Adipocyte (in vitro differentiated cells): ENCODE measurements around the gene FAM180A.

ENCODE experiments used
- DNase-seq: peaks from one replicate; pipeline ENCODE4 v3.0.0-alpha.2; 2015; ENCODE audit warnings: low read depth
- H3K27me3 ChIP-seq: replicated peaks from 2 replicates; pipeline ENCODE4 v1.7.0; 2013; ENCODE audit warnings: mild to moderate bottlenecking, low read length, moderate library complexity; ENCODE audit not compliant: control insufficient read depth, insufficient read depth
- H3K36me3 ChIP-seq: 2 replicates; pipeline ENCODE4 v1.7.0; 2013; ENCODE audit warnings: low read length, mild to moderate bottlenecking, moderate library complexity; ENCODE audit not compliant: control insufficient read depth, insufficient read depth, severe bottlenecking
- H3K4me1 ChIP-seq: 2 replicates; pipeline ENCODE4 v1.7.0; 2013; ENCODE audit warnings: mild to moderate bottlenecking, low read length, moderate library complexity; ENCODE audit not compliant: control insufficient read depth, insufficient read depth
- H3K4me3 ChIP-seq: 2 replicates; pipeline ENCODE4 v1.7.0; 2013; ENCODE audit warnings: mild to moderate bottlenecking, low read length, moderate library complexity
- H3K9ac ChIP-seq: 2 replicates; pipeline ENCODE4 v1.7.0; 2013; ENCODE audit warnings: mild to moderate bottlenecking, low read length, moderate library complexity
- H3K9me3 ChIP-seq: 2 replicates; pipeline ENCODE4 v1.7.0; 2013; ENCODE audit warnings: mild to moderate bottlenecking, low read length, moderate library complexity; ENCODE audit not compliant: control insufficient read depth

The FAM180A gene

DNA sequence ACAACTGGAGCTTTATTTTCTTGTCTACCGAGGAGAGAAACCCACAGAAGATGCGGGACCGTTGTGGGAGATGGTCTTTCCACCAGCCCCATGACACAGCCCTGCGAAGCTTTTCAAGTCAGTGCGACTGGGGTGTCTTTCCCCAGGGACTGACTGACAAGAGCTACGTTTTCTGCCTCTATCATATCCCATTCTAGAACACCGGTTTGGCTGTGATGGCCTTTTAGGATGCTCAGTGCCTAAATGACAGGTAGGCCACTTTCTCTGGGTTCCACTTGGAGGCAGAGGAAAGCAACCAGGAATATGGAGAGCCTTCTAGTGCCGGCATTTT lies 37.5 kb downstream of the FAM180A start:
- H3K36me3 ChIP-seq = no peaks in the 10 kb centered on the region
- H3K9ac ChIP-seq = no peak overlapping the region
- no peaks in the 10 kb centered on the region for H3K9me3 ChIP-seq
- H3K4me3 ChIP-seq = no peak overlapping the region
- DNase-seq = no peak
- H3K27me3 ChIP-seq = no peaks in the 10 kb centered on the region
- H3K4me1 ChIP-seq = peaks cover 5% of the 10 kb centered on the region

DNA sequence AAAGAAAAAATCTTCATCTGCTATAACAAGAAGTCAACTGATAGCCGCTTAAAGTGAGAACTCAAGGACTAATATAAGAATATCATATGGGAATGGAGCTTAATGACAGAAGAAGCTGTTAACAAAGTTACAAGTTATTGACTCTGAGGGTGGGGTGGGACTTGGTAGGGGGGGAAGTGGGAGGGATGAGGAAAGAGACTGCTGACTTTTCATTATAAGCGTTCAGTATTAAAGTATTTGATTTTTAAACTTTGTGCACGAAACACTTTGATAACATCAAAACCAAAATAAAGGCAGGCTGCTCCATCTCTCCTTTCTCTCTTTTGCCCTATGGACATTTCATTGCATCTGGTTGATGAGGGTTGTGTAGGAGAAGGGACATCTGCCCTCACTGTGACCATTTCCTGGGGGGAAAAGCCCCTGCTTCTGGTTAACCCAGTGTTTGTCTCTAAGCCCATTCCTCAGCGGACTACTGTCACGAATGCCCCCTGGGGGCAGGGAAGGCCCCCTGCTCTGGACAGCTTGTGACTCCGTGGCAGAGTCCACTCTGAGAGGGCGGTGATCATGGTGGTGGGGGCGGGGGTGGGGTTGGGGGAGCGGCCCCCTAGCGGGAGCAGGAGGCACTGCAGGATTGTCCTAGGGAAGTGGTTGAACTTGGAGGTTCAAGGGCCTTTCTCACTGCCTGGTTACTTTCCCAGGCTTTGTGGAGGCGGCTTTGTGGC lies 38.0 kb downstream of the FAM180A start:
- no peak for DNase-seq
- no peaks in the 10 kb centered on the region for H3K9me3 ChIP-seq
- no peaks in the 10 kb centered on the region for H3K27me3 ChIP-seq
- no peak overlapping the region for H3K9ac ChIP-seq
- no peaks in the 10 kb centered on the region for H3K36me3 ChIP-seq
- peaks cover 5% of the 10 kb centered on the region for H3K4me1 ChIP-seq
- no peak overlapping the region for H3K4me3 ChIP-seq

GRCh38 chr7:135709508-135709907 lies 39.1 kb downstream of the FAM180A start:
- Histone ChIP-seq H3K4me1 (peaks cover 5% of the 10 kb centered on the region), H3K27me3 (no peaks in the 10 kb centered on the region), H3K4me3 (no peak overlapping the region), H3K36me3 (no peaks in the 10 kb centered on the region), H3K9ac (no peak overlapping the region), H3K9me3 (no peaks in the 10 kb centered on the region)
- peak; percentile 39 for DNase-seq

- no peaks in the 10 kb centered on the region for H3K9me3 ChIP-seq
- H3K36me3 ChIP-seq = no peaks in the 10 kb centered on the region
- no peaks in the 10 kb centered on the region for H3K4me1 ChIP-seq
- H3K4me3 ChIP-seq = no peak overlapping the region
- H3K9ac ChIP-seq = no peak overlapping the region
- H3K27me3 ChIP-seq = no peaks in the 10 kb centered on the region
- no peak for DNase-seq
Measured at GRCh38 chr7:135708041-135708440, 40.6 kb downstream of the FAM180A start.

GRCh38 chr7:135707570-135707966 lies 41.0 kb downstream of the FAM180A start:
- no peaks in the 10 kb centered on the region for H3K4me1 ChIP-seq
- H3K9ac ChIP-seq = no peak overlapping the region
- no peak for DNase-seq
- no peaks in the 10 kb centered on the region for H3K9me3 ChIP-seq
- no peak overlapping the region for H3K4me3 ChIP-seq
- H3K27me3 ChIP-seq = no peaks in the 10 kb centered on the region
- no peaks in the 10 kb centered on the region for H3K36me3 ChIP-seq

DNA sequence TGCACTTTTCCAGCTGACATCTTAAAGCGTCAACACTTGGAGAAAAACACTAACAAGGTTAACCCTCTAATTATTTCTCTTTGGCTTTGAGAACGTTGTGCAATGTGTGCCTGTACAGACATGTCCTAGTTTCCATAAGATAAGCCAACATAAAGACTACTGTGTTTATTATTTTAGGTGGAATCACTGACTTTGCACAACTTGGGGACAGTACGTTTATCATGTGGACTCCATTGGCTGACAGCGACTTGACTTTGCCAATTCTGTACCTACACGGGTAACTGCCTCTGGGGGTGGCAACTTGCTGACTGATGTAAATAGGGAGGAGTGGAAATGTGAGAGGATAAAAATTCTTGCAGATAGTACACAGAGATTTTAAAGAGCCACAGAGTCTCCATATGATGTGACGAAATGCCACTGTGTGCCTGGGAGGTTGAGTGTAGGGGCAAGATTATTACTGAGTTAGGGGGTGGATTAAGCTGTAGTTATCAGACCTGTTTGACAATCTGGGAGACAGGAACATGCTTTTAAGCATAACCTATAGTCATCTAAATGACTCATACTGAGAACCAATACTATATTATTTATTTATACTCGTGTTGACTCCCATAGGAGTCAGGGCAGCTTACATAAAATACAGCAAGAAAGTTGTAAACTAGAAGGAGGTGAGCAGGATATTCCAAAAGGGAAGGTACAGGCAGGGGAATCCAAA lies 41.6 kb downstream of the FAM180A start:
- Histone ChIP-seq H3K9me3 (no peaks in the 10 kb centered on the region), H3K4me1 (no peaks in the 10 kb centered on the region), H3K27me3 (no peaks in the 10 kb centered on the region), H3K9ac (no peak overlapping the region), H3K36me3 (no peaks in the 10 kb centered on the region), H3K4me3 (no peak overlapping the region)
- DNase-seq = no peak

DNA sequence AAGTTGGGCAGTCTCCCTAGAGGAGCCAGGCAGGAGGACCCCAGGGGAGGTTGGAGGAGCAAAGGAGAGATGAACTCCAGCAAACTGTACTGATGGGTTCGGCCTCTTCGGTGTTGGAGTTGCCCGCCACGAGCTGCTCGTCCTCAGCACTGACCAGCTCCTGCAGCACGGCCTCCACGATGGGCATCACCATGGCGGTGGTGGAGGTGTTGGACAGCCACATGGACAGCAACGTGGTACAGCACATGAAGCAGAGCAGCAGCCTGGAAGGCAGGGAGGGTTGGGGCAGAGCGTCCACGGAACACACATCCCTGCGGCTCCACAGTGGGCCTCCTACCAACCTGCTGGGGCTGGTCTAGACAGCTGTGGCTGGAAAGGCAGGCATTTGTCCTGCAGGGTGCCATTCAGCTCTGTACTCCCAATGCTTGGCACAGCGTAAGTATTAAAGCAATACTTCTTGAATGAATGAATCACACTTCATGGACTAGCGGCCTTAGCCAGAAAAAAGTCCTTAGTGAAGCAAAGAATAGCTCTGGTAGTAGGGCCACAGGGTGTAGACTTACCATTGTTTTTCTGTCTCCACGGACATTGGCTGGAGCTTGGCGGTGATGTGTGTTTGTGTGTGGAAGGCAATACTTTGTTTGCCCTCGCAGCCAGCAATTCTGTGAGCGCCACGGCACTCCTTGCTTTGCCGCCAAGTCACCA lies 42.4 kb downstream of the FAM180A start:
- Histone ChIP-seq H3K27me3 (no peaks in the 10 kb centered on the region), H3K4me1 (no peaks in the 10 kb centered on the region), H3K36me3 (no peaks in the 10 kb centered on the region), H3K9me3 (no peaks in the 10 kb centered on the region), H3K9ac (no peak overlapping the region), H3K4me3 (no peak overlapping the region)
- DNase-seq = no peak

- no peak overlapping the region for H3K4me3 ChIP-seq
- H3K27me3 ChIP-seq = no peaks in the 10 kb centered on the region
- no peaks in the 10 kb centered on the region for H3K4me1 ChIP-seq
- no peaks in the 10 kb centered on the region for H3K9me3 ChIP-seq
- H3K9ac ChIP-seq = no peak overlapping the region
- H3K36me3 ChIP-seq = no peaks in the 10 kb centered on the region
- DNase-seq = no peak
Measured at GRCh38 chr7:135704698-135705097, 43.9 kb downstream of the FAM180A start.

- no peaks in the 10 kb centered on the region for H3K27me3 ChIP-seq
- H3K9me3 ChIP-seq = no peaks in the 10 kb centered on the region
- no peak for DNase-seq
- H3K9ac ChIP-seq = no peak overlapping the region
- H3K4me1 ChIP-seq = no peaks in the 10 kb centered on the region
- no peak overlapping the region for H3K4me3 ChIP-seq
- no peaks in the 10 kb centered on the region for H3K36me3 ChIP-seq
Measured at GRCh38 chr7:135704074-135704473, 44.5 kb downstream of the FAM180A start.

- no peaks in the 10 kb centered on the region for H3K4me1 ChIP-seq
- no peak overlapping the region for H3K9ac ChIP-seq
- no peak overlapping the region for H3K4me3 ChIP-seq
- DNase-seq = no peak
- H3K36me3 ChIP-seq = peaks cover 6% of the 10 kb centered on the region
- H3K27me3 ChIP-seq = no peaks in the 10 kb centered on the region
- no peaks in the 10 kb centered on the region for H3K9me3 ChIP-seq
Measured at GRCh38 chr7:135697276-135698049, 51.1 kb downstream of the FAM180A start.

- Histone ChIP-seq H3K36me3 (peaks cover 12% of the 10 kb centered on the region), H3K4me3 (no peak overlapping the region), H3K27me3 (no peaks in the 10 kb centered on the region)
Measured at GRCh38 chr7:135693558-135693957, 55.1 kb downstream of the FAM180A start.

More at GRCh38 chr7:135693558-135693957, 55.1 kb downstream of the FAM180A start:
- DNase-seq = no peak
- Histone ChIP-seq H3K9ac (no peak overlapping the region), H3K4me1 (peaks cover 3% of the 10 kb centered on the region), H3K9me3 (no peaks in the 10 kb centered on the region)
